ENCODE results near the gene NCOA1.
"Not testable (repeated sequence)": the region's sequence is repeated elsewhere in the genome, so short reads cannot be mapped to it uniquely, and the experiment has no call there.

Gene NCOA1

DNA sequence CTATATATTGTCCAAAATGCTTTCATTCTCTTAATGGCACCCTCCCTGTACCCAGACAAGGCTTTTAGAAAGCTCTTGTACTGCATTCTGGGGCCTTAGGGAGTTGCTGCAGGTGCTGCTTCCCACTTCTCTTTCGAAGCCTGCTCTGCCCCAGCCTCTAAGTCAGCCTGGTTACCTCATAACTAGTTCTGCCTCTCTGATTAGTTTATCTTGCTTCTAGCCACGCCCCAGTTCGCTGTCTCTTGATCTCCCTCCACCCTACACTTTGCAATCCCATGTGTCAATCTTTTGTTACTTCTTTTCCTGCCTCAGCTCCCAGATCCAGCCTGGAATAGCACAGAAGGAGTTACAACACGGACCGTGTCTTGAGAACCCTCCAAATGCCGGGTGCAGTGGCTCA lies 13.8 kb upstream of the NCOA1 start:
- no peak for DNase-seq

DNA sequence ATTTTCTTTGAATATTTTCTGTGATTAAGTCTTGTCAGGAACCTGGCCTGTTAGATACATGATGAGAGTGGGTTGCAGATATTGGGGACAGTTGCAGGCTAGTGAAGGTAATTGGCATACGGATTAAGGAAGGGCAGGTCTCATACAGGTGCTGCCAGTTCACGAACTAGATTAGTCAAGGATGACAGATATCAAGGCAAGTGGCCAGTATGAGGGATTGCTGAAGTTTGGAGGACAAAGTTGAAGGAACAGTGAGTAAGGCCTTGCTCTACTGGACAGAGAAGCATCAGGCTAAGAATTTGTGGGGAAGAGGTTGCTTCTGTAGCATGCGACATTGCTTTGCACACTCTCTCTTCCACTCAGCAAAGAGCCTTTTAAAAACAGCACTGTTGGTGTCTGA lies 12.8 kb upstream of the NCOA1 start:
- DNase-seq = no peak

DNA sequence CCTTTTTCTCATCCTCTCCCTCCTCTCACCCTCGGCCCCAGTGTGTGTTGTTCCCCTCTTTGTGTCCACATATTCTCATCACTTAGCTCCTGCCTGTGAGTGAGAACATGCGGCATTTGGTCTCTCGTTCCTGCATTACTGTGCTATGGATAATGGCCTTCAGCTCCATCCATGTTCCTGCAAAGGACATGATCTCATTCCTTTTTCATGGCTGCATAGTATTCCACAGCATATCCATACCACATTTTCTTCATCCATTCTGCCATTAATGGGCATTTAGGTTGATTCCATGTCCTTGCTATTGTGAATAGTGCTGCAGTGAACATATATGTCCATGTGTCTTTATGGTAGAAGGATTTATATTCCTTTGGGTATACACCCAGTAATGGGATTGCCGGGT lies 10.8 kb upstream of the NCOA1 start:
- no peak for DNase-seq

DNA sequence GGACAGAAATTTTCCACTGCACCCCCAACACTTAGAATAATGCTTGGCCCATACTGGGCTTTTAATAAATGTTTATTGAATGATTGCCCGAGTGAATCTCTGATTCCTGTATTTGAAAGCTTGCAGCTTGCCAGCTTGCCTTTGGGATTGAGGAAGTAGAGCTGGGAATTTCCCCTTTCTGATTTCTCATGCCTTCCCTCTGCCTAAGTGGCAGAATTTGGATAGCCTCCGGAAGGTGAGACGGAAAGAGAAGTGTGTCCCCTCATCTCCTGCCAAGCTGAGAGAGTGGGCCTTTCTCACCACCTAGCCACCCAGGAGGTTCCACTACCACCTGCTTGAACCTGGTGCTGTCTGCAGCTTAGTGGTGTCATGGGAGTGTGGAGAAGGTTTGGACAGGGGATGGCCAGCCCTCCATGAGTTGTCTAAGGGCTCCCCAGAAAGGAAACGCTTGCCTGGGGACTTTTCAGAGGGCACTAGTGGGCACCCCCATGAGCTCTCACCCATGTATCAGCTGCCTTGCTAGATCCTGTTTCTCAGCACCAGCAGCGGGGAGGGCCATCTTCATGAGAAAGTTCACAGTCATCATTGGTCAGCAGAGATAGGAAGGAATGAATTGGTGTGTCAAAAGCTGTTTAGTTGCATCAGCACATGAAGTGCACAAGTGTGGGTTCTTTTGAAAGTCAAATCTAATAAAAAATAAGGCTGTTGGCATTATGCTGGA lies 8.6 kb upstream of the NCOA1 start:
- DNase-seq = no peak

- DNase-seq = no peak
Measured at GRCh38 chr2:24482972-24483300, 8.1 kb upstream of the NCOA1 start.

DNA sequence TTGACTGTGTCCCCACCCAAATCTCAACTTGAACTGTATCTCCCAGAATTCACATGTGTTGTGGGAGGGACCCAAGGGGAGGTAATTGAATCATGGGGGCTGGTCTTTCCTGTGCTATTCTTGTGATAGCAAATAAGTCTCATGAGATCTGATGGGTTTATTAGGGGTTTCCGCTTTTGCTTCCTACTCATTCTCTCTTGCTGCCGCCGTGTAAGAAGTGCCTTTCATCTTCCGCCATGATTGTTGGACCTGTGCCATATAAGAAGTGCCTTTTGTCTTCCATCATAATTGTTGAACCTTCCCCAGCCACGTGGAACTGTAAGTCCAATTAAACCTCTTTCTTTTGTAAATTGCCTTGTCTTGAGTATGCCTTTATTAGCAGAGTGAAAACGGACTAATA lies 6.4 kb upstream of the NCOA1 start:
- DNase-seq = not testable (repeated sequence)

GRCh38 chr2:24485197-24485596 lies 5.9 kb upstream of the NCOA1 start:
- no peak for DNase-seq

- DNase-seq = no peak
Measured at GRCh38 chr2:24486636-24487205, 4.3 kb upstream of the NCOA1 start.

- no peak for DNase-seq
Measured at GRCh38 chr2:24489465-24490180, 1.4 kb upstream of the NCOA1 start.

DNA sequence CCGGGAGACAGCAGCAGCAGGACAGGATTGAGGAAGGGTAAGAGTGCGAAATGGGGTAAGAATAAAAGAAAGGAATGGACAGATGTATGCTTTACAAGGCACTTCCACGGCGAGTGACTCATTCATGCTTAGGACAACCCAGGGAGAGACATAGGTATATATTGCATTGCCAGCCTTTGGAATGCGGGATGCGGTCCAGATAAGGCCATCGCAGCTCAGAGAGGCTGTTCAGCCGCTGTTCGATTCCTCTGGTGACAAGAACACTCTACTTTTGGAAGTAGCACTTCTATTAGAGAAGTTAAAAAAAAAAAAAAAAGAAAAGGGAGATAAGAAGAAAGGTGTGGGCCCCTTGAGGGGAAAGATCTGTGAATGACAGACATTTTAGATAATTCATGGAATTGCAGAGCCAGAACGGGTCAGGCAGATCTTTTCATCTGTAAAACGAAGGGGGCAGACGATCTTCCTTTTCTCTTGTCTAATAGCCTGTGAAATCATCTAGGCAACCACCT lies 819 bp upstream of the NCOA1 start:
- DNase-seq = no peak

DNA sequence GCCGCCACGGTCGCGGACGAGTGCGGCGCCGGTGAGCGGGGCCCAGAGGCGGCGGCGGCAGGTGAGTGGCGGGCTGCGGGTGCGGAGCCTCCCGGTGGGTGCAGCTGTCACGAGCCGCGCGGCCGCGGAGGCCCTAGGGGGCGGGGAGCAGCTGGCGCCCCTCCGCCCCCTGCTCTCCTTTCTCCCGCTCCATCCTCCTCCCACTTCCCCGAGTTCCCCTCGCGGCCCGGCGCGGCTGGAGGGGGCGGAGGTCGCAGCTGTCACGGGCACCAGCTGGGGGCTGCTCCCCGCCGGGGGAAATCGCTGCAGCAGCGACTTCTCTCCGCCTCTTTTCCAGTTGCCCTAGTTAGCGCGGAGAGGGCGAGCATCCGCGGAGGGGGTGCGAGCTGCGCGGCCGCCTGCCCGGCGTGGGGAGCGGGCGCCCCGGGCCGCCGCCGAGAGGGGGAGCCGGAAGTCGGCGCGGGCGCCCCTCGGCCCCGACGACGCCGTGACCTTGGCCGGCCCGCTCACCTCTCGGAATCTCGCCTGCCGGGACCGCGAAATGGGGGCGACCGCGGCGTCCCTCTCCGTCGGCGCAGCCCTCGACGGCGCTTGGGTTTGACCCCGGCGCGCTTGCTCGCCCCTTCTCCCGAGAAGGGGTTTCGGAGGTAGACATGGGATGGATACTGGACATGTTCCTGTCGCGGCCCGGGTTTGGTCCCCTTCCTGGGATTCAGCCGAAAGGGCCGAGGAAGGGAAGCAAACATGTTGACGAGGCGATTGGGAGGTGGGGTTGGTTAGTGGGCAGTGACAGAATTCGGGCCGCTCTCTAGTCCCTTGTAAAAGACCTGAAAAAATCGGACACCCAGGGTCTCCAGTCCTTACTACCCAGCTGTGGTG lies 727 bp downstream of the NCOA1 start:
- peak; percentile 42 for DNase-seq

GRCh38 chr2:24492421-24493279 lies 1.6 kb downstream of the NCOA1 start:
- no peak for DNase-seq

GRCh38 chr2:24493713-24494112 lies 2.7 kb downstream of the NCOA1 start:
- DNase-seq = no peak

- DNase-seq = no peak
Measured at GRCh38 chr2:24494410-24494809, 3.4 kb downstream of the NCOA1 start.

GRCh38 chr2:24495451-24495850 lies 4.4 kb downstream of the NCOA1 start:
- no peak for DNase-seq

GRCh38 chr2:24496959-24497358 lies 5.9 kb downstream of the NCOA1 start:
- DNase-seq = no peak

DNA sequence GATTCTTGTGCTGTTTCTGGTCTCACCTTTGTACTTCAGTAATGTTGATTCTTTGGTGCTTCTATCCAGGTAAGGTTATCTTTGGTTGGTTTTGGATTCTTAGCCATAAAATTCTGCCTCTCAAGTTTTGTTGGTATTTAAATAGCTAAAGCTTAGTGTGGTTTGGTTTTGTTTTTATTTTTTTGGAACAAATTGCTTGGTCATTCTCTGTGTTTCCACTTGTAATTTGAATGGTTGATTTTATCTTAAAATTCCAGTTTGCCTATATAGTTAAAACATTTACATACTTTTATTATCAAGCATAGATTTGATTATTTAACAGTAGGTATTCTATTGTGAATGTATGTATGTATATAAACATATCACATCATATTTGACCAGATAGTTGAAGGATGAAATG lies 6.6 kb downstream of the NCOA1 start:
- DNase-seq = no peak

- DNase-seq = no peak
Measured at GRCh38 chr2:24498121-24498520, 7.1 kb downstream of the NCOA1 start.

GRCh38 chr2:24501813-24502212 lies 10.8 kb downstream of the NCOA1 start:
- no peak for DNase-seq

DNA sequence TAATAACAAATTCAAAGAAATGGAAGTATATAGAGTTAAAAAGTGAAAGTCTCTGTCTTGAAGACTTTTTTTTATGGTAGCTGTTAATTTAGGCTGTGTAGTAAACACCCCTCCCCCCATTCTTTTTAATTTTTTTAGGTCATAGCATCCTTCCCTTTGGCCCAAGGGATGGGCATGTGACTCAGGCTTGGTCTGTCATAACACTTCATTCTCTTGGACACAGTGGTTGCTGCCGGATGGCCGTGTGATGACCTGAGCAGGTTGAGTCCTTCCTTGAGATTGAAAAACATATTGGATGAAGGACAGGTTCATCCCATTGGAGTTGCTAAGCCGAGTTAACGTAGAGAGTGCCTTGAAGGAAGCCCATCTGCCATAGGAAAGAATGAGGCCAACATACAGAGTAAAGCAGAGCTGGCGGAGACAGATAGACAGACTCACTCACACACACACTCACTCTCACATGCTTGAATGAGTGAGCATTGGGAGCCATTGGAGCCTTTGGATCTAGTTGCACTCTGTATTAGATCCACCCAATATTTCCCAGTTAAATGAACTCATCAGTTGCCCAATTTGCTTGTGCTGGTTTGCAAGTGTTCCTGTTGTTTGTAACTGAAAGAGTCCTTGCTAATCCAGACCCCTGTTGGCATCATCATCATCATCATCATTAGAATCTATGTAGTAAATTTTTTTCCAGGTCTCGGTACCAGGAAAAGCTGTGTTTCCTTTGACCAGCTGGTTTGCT lies 14.7 kb downstream of the NCOA1 start:
- no peak for DNase-seq

DNA sequence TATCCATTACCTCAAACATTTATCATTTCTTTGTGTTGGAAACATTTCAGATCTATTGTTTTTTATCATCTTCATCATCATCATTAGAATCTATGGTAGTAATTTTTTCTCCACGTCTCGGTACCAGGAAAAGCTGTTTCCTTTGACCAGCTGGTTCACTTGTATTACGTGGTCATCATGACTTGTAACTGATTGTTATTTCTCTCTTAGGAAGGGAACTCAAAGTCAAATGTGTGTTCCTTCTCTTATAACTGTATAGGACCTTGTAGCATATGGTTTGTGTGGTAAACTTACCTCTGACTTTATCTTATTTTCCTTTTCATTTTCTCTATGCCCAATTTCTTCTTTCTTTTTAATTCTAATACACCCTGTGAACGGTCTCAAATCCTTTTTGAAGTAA lies 16.5 kb downstream of the NCOA1 start:
- no peak for DNase-seq

GRCh38 chr2:24508878-24509277 lies 17.8 kb downstream of the NCOA1 start:
- DNase-seq = no peak

Measured in GDM1 (cell line).